HepG2 (cell line): Measurements from ENCODE around the gene DDX43. TPM values are rescaled to one million over a fixed set of nuclear protein-coding genes. Genes with fewer than 3 reads are reported as not detected.

ENCODE experiments used
- BORCS8-MEF2B ChIP-seq: sonication (generic); formaldehyde crosslinking; IDR thresholded peaks from 2 replicates; pipeline ENCODE4 v1.8.0; 2022; ENCODE audit warnings: mild to moderate bottlenecking, missing genetic modification reagents
- EED ChIP-seq: sonication (generic); formaldehyde crosslinking; IDR thresholded peaks from 2 replicates; pipeline ENCODE4 v1.5.0; 2020; ENCODE audit warnings: mild to moderate bottlenecking, missing genetic modification reagents
- ETV6 ChIP-seq: sonication (generic); formaldehyde crosslinking; conservative IDR thresholded peaks from 2 replicates; pipeline ENCODE4 v1.4.0; 2020; ENCODE audit warnings: missing genetic modification reagents
- FOXA3 ChIP-seq: IDR thresholded peaks from 2 replicates; pipeline ENCODE4 v1.6.1; 2016; ENCODE audit warnings: missing genetic modification reagents, missing compliant biosample characterization
- GATAD1 ChIP-seq: IDR thresholded peaks from 2 replicates; pipeline ENCODE4 v1.6.1; 2016; ENCODE audit warnings: missing genetic modification reagents, missing compliant biosample characterization
- IKZF5 ChIP-seq: IDR thresholded peaks from 2 replicates; pipeline ENCODE4 v1.6.1; 2018; ENCODE audit warnings: missing genetic modification reagents, mild to moderate bottlenecking, missing compliant biosample characterization
- KDM2A ChIP-seq: sonication (generic); formaldehyde crosslinking; IDR thresholded peaks from 2 replicates; pipeline ENCODE4 v1.4.0; 2020; ENCODE audit warnings: low read depth, missing genetic modification reagents, borderline replicate concordance
- KLF6 ChIP-seq: IDR thresholded peaks from 2 replicates; pipeline ENCODE4 v1.8.0; 2016; ENCODE audit warnings: missing biosample characterization, missing genetic modification reagents
- MAF1 ChIP-seq: sonication (generic); formaldehyde crosslinking; IDR thresholded peaks from 2 replicates; pipeline ENCODE4 v1.5.0; 2020; ENCODE audit warnings: missing genetic modification reagents, borderline replicate concordance
- MAZ ChIP-seq, 2 experiments: sonication (generic) in 1 of 2; formaldehyde crosslinking in 1 of 2; IDR thresholded peaks; 2 replicates each; pipeline versions ENCODE4 v1.5.0 to v1.6.1; 2012 to 2020; ENCODE audit warnings: low read depth in 2 of 2, mild to moderate bottlenecking in 2 of 2, borderline replicate concordance in 1 of 2, improper control_type of control experiment in 1 of 2, low read length in 1 of 2, missing genetic modification reagents in 1 of 2, moderate library complexity in 1 of 2
- MXD1 ChIP-seq: sonication (generic); formaldehyde crosslinking; IDR thresholded peaks from 2 replicates; pipeline ENCODE4 v1.4.0; 2020; ENCODE audit warnings: mild to moderate bottlenecking, missing genetic modification reagents
- PAXIP1 ChIP-seq: sonication (generic); formaldehyde crosslinking; conservative IDR thresholded peaks from 2 replicates; pipeline ENCODE4 v1.4.0; 2020; ENCODE audit warnings: mild to moderate bottlenecking, missing genetic modification reagents, moderate library complexity
- RBM39 ChIP-seq: fragments of 200-400 bp; formaldehyde crosslinking; IDR thresholded peaks from one replicate; pipeline ENCODE4 v1.6.1; 2018; ENCODE audit warnings: antibody characterized with exemption, mild to moderate bottlenecking, low read depth, low read length; ENCODE audit not compliant: poor library complexity, severe bottlenecking
- SMYD3 ChIP-seq: sonication (generic); formaldehyde crosslinking; IDR thresholded peaks from 2 replicates; pipeline ENCODE4 v1.8.1; 2023; ENCODE audit warnings: mild to moderate bottlenecking, missing genetic modification reagents
- ZFP36L2 ChIP-seq: sonication (generic); formaldehyde crosslinking; IDR thresholded peaks from 2 replicates; pipeline ENCODE4 v1.4.0; 2020; ENCODE audit warnings: missing genetic modification reagents
- ZNF225 ChIP-seq: sonication (generic); formaldehyde crosslinking; IDR thresholded peaks from 2 replicates; pipeline ENCODE4 v1.4.0; 2020; ENCODE audit warnings: mild to moderate bottlenecking, missing genetic modification reagents
- ZNF274 ChIP-seq: sonication (generic); formaldehyde crosslinking; IDR thresholded peaks from 2 replicates; pipeline ENCODE4 v1.5.1; 2020; ENCODE audit warnings: mild to moderate bottlenecking, missing genetic modification reagents
- ZNF333 ChIP-seq: sonication (generic); formaldehyde crosslinking; IDR thresholded peaks from 2 replicates; pipeline ENCODE4 v1.4.0; 2020; ENCODE audit warnings: mild to moderate bottlenecking, missing genetic modification reagents, borderline replicate concordance
- ZNF607 ChIP-seq: sonication (generic); formaldehyde crosslinking; IDR thresholded peaks from 2 replicates; pipeline ENCODE4 v1.5.1; 2020; ENCODE audit warnings: missing genetic modification reagents, mild to moderate bottlenecking, borderline replicate concordance
- ZNF768 ChIP-seq: sonication (generic); formaldehyde crosslinking; IDR thresholded peaks from 2 replicates; pipeline ENCODE4 v1.4.0; 2020; ENCODE audit warnings: missing genetic modification reagents
- ZNF782 ChIP-seq: sonication (generic); formaldehyde crosslinking; IDR thresholded peaks from 2 replicates; pipeline ENCODE4 v1.4.0; 2020; ENCODE audit warnings: missing genetic modification reagents, mild to moderate bottlenecking, borderline replicate concordance
- ZNF878 ChIP-seq: sonication (generic); formaldehyde crosslinking; IDR thresholded peaks from 2 replicates; pipeline ENCODE4 v1.8.1; 2023; ENCODE audit warnings: mild to moderate bottlenecking, missing genetic modification reagents, moderate library complexity
- polyA plus RNA-seq, 8 experiments: library from polyadenylated mRNA; depleted of rRNA in 3 of 8; stranded (reverse) in 7 of 8; unstranded in 1 of 8; fragments of >200 nt; fragmentation: Illumina TruSeq in 4 of 8; extraction: Trizol in 4 of 8; gene quantifications; 2 replicates each; pipeline versions ENCODE4 v1.2.1 to v1.2.3, GENCODE V29; 2011 to 2016; ENCODE audit warnings: low read depth in 4 of 8, missing spikeins in 1 of 8, mixed read lengths in 1 of 8; ENCODE audit not compliant: insufficient read depth in 1 of 8
- total RNA-seq, 5 experiments: library from RNA; depleted of rRNA; stranded (reverse); fragments of >200 nt; fragmentation: Illumina TruSeq; extraction: Trizol; gene quantifications; 2 replicates each; pipeline ENCODE4 v1.2.3, GENCODE V29; 2016; ENCODE audit warnings: low read depth in 1 of 5

DDX43 gene
- total and polyA plus RNA-seq, 2 of the 13 experiments (the other 11 are each of a cell fraction or from before 2014, with no cell fraction given): not detected

- TF ChIP-seq ETV6 (CRISPR knock-in tag) (0 out of 2 replicates have a peak, but pooled peaks have one; percentile 25), ZNF607 (CRISPR knock-in tag) (no peak; the same call in 1 of the 2 replicates), GATAD1 (peak; percentile 91), BORCS8-MEF2B (peak; percentile 29; the same call in 1 of the 2 replicates), EED (CRISPR knock-in tag) (peak; percentile 77; the same call in 1 of the 2 replicates), KDM2A (CRISPR knock-in tag) (peak; percentile 86), ZNF333 (CRISPR knock-in tag) (no peak), ZNF782 (CRISPR knock-in tag) (0 out of 2 replicates have a peak, but pooled peaks have one; percentile 62), ZNF225 (CRISPR knock-in tag) (peak; percentile 50; the same call in 1 of the 2 replicates), ZNF274 (CRISPR knock-in tag) (peak; percentile 72), PAXIP1 (0 out of 2 replicates have a peak, but pooled peaks have one; percentile 18), ZNF878 (0 out of 2 replicates have a peak, but pooled peaks have one; percentile 31), KLF6 (CRISPR knock-in tag) (peak; percentile 17; the same call in 1 of the 2 replicates), MXD1 (CRISPR knock-in tag) (peak; percentile 31; the same call in 1 of the 2 replicates), IKZF5 (CRISPR knock-in tag) (peak; percentile 61; the same call in 1 of the 2 replicates), ZFP36L2 (CRISPR knock-in tag) (no peak), MAZ (IDR thresholded peaks at IDR 0.05; ENCODE audit: borderline replicate concordance, low read depth, low read length) (no peak), MAZ (CRISPR knock-in tag; IDR thresholded peaks at IDR 0.05; ENCODE audit: low read depth) (peak; percentile 66), SMYD3 (CRISPR knock-in tag) (no peak), RBM39 (peak; percentile 79), FOXA3 (CRISPR knock-in tag) (no peak), ZNF768 (CRISPR knock-in tag) (peak; percentile 29; the same call in 1 of the 2 replicates), MAF1 (0 out of 2 replicates have a peak, but pooled peaks have one; percentile 33)
Measured at GRCh38 chr6:73461537-73462350, 67.1 kb downstream of the DDX43 start, which contains the start of gene MTO1 (continued).
